Esophagus muscularis mucosa (tissue), 4 donors: ENCODE results near the gene ATG14. TPM values are rescaled to one million over a fixed set of nuclear protein-coding genes. Genes with fewer than 3 reads are reported as not detected.
A peak's percentile ranks its signal among the peaks of the same experiment; 100 is the strongest.
"Not testable (repeated sequence)": the region's sequence is repeated elsewhere in the genome, so short reads cannot be mapped to it uniquely, and the experiment has no call there.

Source experiments
- DNase-seq: peaks from one replicate; pipeline ENCODE4 v3.0.0-alpha.2; 2017; ENCODE audit errors: extremely low spot score
- H3K27ac ChIP-seq, 4 donors: fragments of 200-600 bp; sonication (generic); replicated peaks in 1 of 4; 1 replicate in 3 of 4; 2 replicates in 1 of 4; pipeline ENCODE4 v1.5.1; 2016 to 2019; ENCODE audit warnings: mild to moderate bottlenecking in 1 of 4
- H3K27me3 ChIP-seq, 4 donors: fragments of 200-600 bp; sonication (generic); one replicate each; pipeline versions ENCODE4 v1.5.1 to v1.6.0; 2016 to 2019
- H3K36me3 ChIP-seq, 4 donors: fragments of 200-600 bp; sonication (generic); one replicate each; pipeline ENCODE4 v1.5.1; 2016 to 2019
- H3K4me1 ChIP-seq, 4 donors: fragments of 200-600 bp; sonication (generic); one replicate each; pipeline ENCODE4 v1.5.1; 2016 to 2019
- H3K4me3 ChIP-seq, 4 donors: fragments of 200-600 bp; sonication (generic); 1 replicate in 2 of 4; 2 replicates in 2 of 4; pipeline ENCODE4 v1.5.1; 2016 to 2019; ENCODE audit warnings: mild to moderate bottlenecking in 4 of 4, moderate library complexity in 1 of 4
- H3K9me3 ChIP-seq, 4 donors: fragments of 200-600 bp; sonication (generic); 1 replicate in 3 of 4; 2 replicates in 1 of 4; pipeline ENCODE4 v1.5.1; 2016 to 2019
- EP300 ChIP-seq: sonication (generic); formaldehyde crosslinking; IDR thresholded peaks from one replicate; pipeline ENCODE4 v1.6.1; 2017; ENCODE audit warnings: antibody characterized with exemption
- POLR2A ChIP-seq: fragments of 450-650 bp; IDR thresholded peaks from one replicate; pipeline ENCODE4 v1.6.1; 2017; ENCODE audit warnings: antibody characterized with exemption, moderate library complexity, mild to moderate bottlenecking, low read depth
- POLR2AphosphoS5 ChIP-seq, 2 donors: sonication (generic); formaldehyde crosslinking; IDR thresholded peaks; one replicate each; pipeline ENCODE4 v1.6.1; 2017; ENCODE audit warnings: antibody characterized with exemption in 2 of 2
- WGBS: methylation state at CpG from one replicate; pipeline ENCODE4 v1.1.5; 2018; 5-methylcytosine and 5-hydroxymethylcytosine counted together
- intact Hi-C: fragments of 100-400 bp; cut with DNase I; formaldehyde crosslinking; loops from one replicate; pipeline ENCODE4 v1.15.1; 2023
- total RNA-seq, 4 donors: library from RNA; depleted of rRNA; stranded (reverse); fragments of >200 nt; gene quantifications; one replicate each; pipeline versions ENCODE4 v1.1.0 to v1.2.1, GENCODE V29; 2016
- TF ChIP-seq, protein P1 (sequence below), 3 experiments: fragments of 200-600 bp in 2 of 3; fragments of 450-650 bp in 1 of 3; sonication (generic) in 2 of 3; IDR thresholded peaks; one replicate each; pipeline ENCODE4 v1.5.1; 2017 to 2019; ENCODE audit warnings: antibody characterized with exemption in 3 of 3, mild to moderate bottlenecking in 2 of 3, moderate library complexity in 1 of 3

Gene ATG14
- total RNA-seq, 4 donors from 2014 or later: 13.2 to 19.5 (median 15.4) TPM

DNA sequence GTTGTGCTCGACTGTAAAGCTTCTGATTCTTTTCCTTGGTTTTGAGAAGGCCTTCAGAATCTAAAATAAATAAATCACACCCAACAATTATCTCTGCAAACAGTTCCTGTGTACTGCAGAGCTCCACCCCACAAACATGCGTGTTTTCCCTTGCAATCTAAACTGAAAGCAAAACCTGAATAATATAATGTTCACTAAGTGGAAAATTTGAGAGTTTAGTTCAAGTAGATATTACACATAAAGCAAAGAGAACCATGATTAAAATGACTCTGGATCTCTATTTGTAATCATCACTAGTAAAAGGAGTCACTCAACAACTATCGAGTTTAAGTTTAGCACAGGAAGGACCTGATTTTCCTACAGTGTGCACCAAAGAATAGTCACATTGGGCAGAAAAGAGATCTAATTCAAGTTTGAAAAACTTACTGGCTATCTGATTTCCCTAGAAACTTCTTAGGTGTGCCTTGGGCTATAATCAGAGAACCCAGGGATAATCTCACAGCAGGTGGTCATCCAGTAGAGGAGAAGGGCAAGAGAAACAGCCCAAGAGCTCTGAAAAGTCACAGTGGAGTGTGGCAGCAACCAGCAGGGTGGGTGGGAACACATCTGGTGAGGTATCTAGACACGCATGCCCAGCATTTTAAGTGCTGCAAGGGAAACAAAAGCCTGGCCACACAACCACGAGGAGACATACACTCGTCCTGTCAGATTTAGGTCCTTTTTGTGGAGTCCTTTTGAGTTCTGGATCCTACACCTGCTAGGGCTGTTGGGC is 25.4 kb downstream of the ATG14 start:
- Histone ChIP-seq H3K9me3 (no peaks in the 10 kb centered on the region), H3K27me3 (no peaks in the 10 kb centered on the region), H3K4me3 (no peak overlapping the region), H3K36me3 (peaks cover 9 to 69% (median 53%) of the 10 kb centered on the region in 4 donors), H3K4me1 (peaks cover 7 to 23% (median 12%) of the 10 kb centered on the region in 4 donors), H3K27ac (no peak overlapping the region)
- WGBS: 94% methylated on average over 6 of the region's 6 CpGs
- no peak for DNase-seq
- TF ChIP-seq POLR2A: no peak
- no peak for TF ChIP-seq EP300
- TF ChIP-seq POLR2AphosphoS5 (IDR thresholded peaks at IDR 0.05): no peak
- TF ChIP-seq, protein P1, sequence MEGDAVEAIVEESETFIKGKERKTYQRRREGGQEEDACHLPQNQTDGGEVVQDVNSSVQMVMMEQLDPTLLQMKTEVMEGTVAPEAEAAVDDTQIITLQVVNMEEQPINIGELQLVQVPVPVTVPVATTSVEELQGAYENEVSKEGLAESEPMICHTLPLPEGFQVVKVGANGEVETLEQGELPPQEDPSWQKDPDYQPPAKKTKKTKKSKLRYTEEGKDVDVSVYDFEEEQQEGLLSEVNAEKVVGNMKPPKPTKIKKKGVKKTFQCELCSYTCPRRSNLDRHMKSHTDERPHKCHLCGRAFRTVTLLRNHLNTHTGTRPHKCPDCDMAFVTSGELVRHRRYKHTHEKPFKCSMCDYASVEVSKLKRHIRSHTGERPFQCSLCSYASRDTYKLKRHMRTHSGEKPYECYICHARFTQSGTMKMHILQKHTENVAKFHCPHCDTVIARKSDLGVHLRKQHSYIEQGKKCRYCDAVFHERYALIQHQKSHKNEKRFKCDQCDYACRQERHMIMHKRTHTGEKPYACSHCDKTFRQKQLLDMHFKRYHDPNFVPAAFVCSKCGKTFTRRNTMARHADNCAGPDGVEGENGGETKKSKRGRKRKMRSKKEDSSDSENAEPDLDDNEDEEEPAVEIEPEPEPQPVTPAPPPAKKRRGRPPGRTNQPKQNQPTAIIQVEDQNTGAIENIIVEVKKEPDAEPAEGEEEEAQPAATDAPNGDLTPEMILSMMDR (IDR thresholded peaks at IDR 0.05): no peak
- intact Hi-C loops: no loop called here

DNA sequence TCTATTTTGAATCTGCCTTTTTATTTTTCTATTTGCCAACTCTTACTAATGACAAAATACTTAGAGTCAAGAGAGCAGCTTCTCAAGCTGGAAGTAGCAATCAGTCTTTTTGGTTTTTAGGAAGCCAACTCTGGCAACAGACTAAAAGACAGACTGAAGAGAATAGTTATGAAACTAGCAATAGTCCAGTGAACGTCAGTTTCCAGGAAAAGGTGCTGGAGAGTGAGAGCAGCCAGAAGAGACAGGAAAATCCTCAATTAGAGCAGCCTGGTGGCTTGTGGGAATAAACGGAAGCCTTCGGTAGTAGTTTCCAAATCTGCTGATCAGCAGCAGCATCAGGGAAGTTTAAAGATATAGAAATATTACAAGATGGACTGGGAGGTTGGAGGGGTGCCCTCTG is 27.1 kb downstream of the ATG14 start:
- Histone ChIP-seq H3K4me1 (peaks cover 7 to 17% (median 12%) of the 10 kb centered on the region in 4 donors), H3K27ac (no peak overlapping the region), H3K36me3 (peaks cover 21 to 86% (median 64%) of the 10 kb centered on the region in 4 donors), H3K27me3 (no peaks in the 10 kb centered on the region), H3K9me3 (no peaks in the 10 kb centered on the region), H3K4me3 (no peak overlapping the region)
- intact Hi-C loops: no loop called here
- WGBS: 68% methylated on average over 3 of the region's 3 CpGs
- DNase-seq: no peak
- TF ChIP-seq, protein P1 (IDR thresholded peaks at IDR 0.05): no peak
- no peak for TF ChIP-seq POLR2AphosphoS5 (IDR thresholded peaks at IDR 0.05)
- no peak for TF ChIP-seq EP300
- no peak for TF ChIP-seq POLR2A

DNA sequence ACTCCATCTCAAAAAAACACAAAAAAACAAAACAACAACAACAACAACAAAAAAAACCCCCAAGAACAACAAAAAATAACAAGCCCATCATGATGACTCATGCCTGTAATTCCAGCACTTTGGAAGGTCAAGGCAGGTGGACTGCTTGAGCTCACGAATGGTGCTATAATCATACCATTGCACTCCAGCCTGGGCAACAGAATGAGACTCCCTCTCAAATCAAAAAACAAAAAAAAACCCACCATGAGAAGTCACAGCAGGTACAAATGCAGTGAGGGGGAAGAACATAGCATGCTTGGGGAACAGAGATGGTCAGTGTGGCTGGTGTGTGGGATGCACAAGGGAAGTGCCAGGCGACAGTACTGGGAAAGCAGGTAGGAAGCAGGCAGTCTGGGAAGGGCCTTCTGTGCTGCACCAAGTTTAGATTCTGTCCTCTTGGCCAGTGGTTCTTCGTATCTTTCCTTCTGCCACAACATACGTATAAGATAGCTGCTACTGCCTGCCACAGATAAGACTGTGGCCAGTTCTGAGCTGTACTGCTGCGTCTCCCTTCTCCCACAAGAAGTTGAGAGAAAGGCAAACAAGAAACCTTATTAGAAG is 28.0 kb downstream of the ATG14 start:
- Histone ChIP-seq H3K36me3 (peaks cover 22 to 90% (median 64%) of the 10 kb centered on the region in 4 donors), H3K4me1 (peaks cover 7 to 14% (median 10%) of the 10 kb centered on the region in 4 donors), H3K27me3 (no peaks in the 10 kb centered on the region), H3K4me3 (no peak overlapping the region), H3K27ac (peak overlapping the region in 3 of 4 donors; percentile 11 to 13 (median 13)), H3K9me3 (no peaks in the 10 kb centered on the region)
- 73% methylated on average over 5 of the region's 5 CpGs for WGBS
- TF ChIP-seq POLR2A (no peak), POLR2AphosphoS5 (IDR thresholded peaks at IDR 0.05) (no peak)
- TF ChIP-seq, protein P1 (IDR thresholded peaks at IDR 0.05): no peak
- no peak for DNase-seq
- intact Hi-C loops: no loop called here

DNA sequence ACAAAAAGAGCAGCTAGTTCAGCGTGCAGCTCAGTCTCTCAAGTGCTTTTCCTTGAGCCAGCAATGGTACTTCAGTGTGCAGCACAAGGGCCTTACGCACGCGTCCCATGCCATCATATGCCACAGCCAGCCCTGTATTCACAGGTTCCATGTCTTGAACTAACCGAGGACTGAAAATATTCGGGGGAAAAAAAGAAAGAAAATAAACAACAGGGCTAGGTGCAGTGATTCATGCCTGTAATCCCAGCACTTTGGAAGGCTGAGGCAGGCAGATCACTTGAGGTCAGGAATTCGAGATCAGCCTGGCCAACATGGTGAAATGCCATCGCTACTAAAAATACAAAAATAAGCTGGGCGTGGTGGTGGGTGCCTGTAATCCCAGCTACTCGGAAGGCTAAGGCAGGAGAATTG is 28.6 kb downstream of the ATG14 start:
- intact Hi-C loops, H3K27me3 ChIP-seq, DNase-seq, H3K9me3 ChIP-seq, H3K4me3 ChIP-seq: not testable (repeated sequence)
- Histone ChIP-seq H3K36me3 (peaks cover 24 to 92% (median 64%) of the 10 kb centered on the region in 4 donors), H3K4me1 (peaks cover 5 to 14% (median 9%) of the 10 kb centered on the region in 4 donors), H3K27ac (peak overlapping the region in 3 of 4 donors; percentile 11 to 13 (median 13))
- 71% methylated on average over 10 of the region's 10 CpGs for WGBS

DNA sequence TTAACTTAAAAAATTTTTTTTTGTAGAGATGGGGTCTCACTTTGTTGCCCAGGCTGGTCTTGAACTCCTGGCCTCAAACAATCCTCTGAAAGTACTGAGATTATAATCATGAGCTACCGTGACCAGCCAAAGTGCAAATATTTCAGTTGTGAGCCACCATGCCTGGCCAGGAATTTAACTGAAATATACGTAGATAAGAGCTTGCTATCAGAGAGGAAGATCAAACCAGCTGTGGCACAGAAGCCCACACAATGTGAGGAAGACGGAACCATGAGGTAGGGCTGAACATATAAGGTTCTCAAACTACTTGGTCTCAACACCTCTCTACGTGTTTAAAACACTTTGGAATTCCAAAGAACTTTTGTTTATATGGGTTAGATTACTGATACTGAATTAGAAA is 29.1 kb downstream of the ATG14 start:
- Histone ChIP-seq H3K27me3 (no peaks in the 10 kb centered on the region), H3K27ac (no peak overlapping the region), H3K4me1 (peaks cover 5 to 14% (median 9%) of the 10 kb centered on the region in 4 donors), H3K36me3 (peaks cover 30 to 92% (median 65%) of the 10 kb centered on the region in 4 donors), H3K4me3 (no peak overlapping the region), H3K9me3 (no peaks in the 10 kb centered on the region)
- 78% methylated on average over 4 of the region's 4 CpGs for WGBS
- no peak for TF ChIP-seq POLR2A
- TF ChIP-seq, protein P1 (IDR thresholded peaks at IDR 0.05): no peak
- TF ChIP-seq EP300: no peak
- no peak for TF ChIP-seq POLR2AphosphoS5 (IDR thresholded peaks at IDR 0.05)
- no peak for DNase-seq
- intact Hi-C loops: no loop called here
